Osteoblast (primary cell): ENCODE measurements around the gene TMEM185B. TPM values are rescaled to one million over a fixed set of nuclear protein-coding genes. Genes with fewer than 3 reads are reported as not detected.
A peak's percentile ranks its signal among the peaks of the same experiment; 100 is the strongest.

Experiments
- DNase-seq: peaks from one replicate; pipeline ENCODE4 v3.0.0; 2011; ENCODE audit warnings: low spot score, mixed read lengths; ENCODE audit not compliant: insufficient read length; ENCODE audit errors: missing footprints
- H2AFZ ChIP-seq: 2 replicates; pipeline ENCODE4 v1.6.0; 2011; ENCODE audit warnings: mild to moderate bottlenecking, low read length
- H3K27ac ChIP-seq: 2 replicates; pipeline ENCODE4 v1.5.1; 2011; ENCODE audit warnings: mild to moderate bottlenecking, low read depth, low read length, moderate library complexity
- H3K27me3 ChIP-seq: 2 replicates; pipeline ENCODE4 v1.6.0; 2012; ENCODE audit warnings: mild to moderate bottlenecking, control low read depth, inconsistent platforms, low read length, moderate library complexity; ENCODE audit not compliant: insufficient read depth
- H3K36me3 ChIP-seq: 2 replicates; pipeline ENCODE4 v1.5.1; 2011; ENCODE audit warnings: mild to moderate bottlenecking, low read length, control low read depth, moderate library complexity; ENCODE audit not compliant: insufficient read depth
- H3K4me1 ChIP-seq: 2 replicates; pipeline ENCODE4 v1.5.1; 2011; ENCODE audit warnings: mild to moderate bottlenecking, low read length, control low read depth, moderate library complexity; ENCODE audit not compliant: insufficient read depth
- H3K4me2 ChIP-seq: 2 replicates; pipeline ENCODE4 v1.6.0; 2011; ENCODE audit warnings: mild to moderate bottlenecking, low read length; ENCODE audit not compliant: insufficient read depth
- H3K4me3 ChIP-seq: fragments of 200-600 bp; sonication (generic); 3 replicates; pipeline ENCODE4 v1.5.1; 2012; ENCODE audit warnings: mild to moderate bottlenecking, low read length, inconsistent platforms; ENCODE audit not compliant: insufficient read depth
- H3K79me2 ChIP-seq: 2 replicates; pipeline ENCODE4 v1.6.0; 2012; ENCODE audit warnings: mild to moderate bottlenecking, low read length, control low read depth, inconsistent platforms; ENCODE audit not compliant: insufficient read depth
- H3K9me3 ChIP-seq: 2 replicates; pipeline ENCODE4 v1.5.1; 2011; ENCODE audit warnings: low read depth, low read length, control low read depth
- H4K20me1 ChIP-seq: 2 replicates; pipeline ENCODE4 v1.6.0; 2012; ENCODE audit warnings: mild to moderate bottlenecking, low read length, control low read depth; ENCODE audit not compliant: insufficient read depth
- total RNA-seq: library from RNA; depleted of rRNA; stranded (reverse); fragments of >200 nt; gene quantifications from 2 replicates; pipeline ENCODE4 v1.2.3, GENCODE V29; 2012
- TF ChIP-seq, protein P1 (sequence below): IDR thresholded peaks from 2 replicates; pipeline ENCODE4 v1.5.1; 2011; ENCODE audit warnings: mild to moderate bottlenecking, low read depth, low read length, moderate library complexity; ENCODE audit errors: extremely low read depth

Gene TMEM185B
- total RNA-seq, 1 donor = 46.7 TPM

GRCh38 chr2:120269076-120269744, 46.0 kb upstream of the TMEM185B start:
- H3K27ac ChIP-seq = no peak overlapping the region
- no peak for DNase-seq
- H3K79me2 ChIP-seq = peaks cover 98% of the 10 kb centered on the region
- peaks cover 5% of the 10 kb centered on the region for H3K36me3 ChIP-seq
- peaks cover 54% of the 10 kb centered on the region for H4K20me1 ChIP-seq
- TF ChIP-seq, protein P1, sequence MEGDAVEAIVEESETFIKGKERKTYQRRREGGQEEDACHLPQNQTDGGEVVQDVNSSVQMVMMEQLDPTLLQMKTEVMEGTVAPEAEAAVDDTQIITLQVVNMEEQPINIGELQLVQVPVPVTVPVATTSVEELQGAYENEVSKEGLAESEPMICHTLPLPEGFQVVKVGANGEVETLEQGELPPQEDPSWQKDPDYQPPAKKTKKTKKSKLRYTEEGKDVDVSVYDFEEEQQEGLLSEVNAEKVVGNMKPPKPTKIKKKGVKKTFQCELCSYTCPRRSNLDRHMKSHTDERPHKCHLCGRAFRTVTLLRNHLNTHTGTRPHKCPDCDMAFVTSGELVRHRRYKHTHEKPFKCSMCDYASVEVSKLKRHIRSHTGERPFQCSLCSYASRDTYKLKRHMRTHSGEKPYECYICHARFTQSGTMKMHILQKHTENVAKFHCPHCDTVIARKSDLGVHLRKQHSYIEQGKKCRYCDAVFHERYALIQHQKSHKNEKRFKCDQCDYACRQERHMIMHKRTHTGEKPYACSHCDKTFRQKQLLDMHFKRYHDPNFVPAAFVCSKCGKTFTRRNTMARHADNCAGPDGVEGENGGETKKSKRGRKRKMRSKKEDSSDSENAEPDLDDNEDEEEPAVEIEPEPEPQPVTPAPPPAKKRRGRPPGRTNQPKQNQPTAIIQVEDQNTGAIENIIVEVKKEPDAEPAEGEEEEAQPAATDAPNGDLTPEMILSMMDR = no peak
- H3K9me3 ChIP-seq = no peaks in the 10 kb centered on the region
- no peak overlapping the region for H3K4me3 ChIP-seq
- no peaks in the 10 kb centered on the region for H3K27me3 ChIP-seq
- H2AFZ ChIP-seq = no peak overlapping the region
- H3K4me1 ChIP-seq = peaks cover 3% of the 10 kb centered on the region
- H3K4me2 ChIP-seq = no peak overlapping the region

- Histone ChIP-seq H3K27ac (no peak overlapping the region), H3K4me3 (no peak overlapping the region), H3K4me2 (no peak overlapping the region), H2AFZ (no peak overlapping the region), H3K4me1 (peaks cover 3% of the 10 kb centered on the region), H3K27me3 (no peaks in the 10 kb centered on the region), H4K20me1 (peaks cover 44% of the 10 kb centered on the region), H3K9me3 (no peaks in the 10 kb centered on the region), H3K79me2 (peaks cover 94% of the 10 kb centered on the region), H3K36me3 (peaks cover 5% of the 10 kb centered on the region)
- TF ChIP-seq, protein P1 = no peak
- DNase-seq = no peak
These were observed 44.1 kb upstream of the TMEM185B start for GRCh38 chr2:120267348-120267747.

- Histone ChIP-seq H3K4me2 (no peak overlapping the region), H3K27me3 (no peaks in the 10 kb centered on the region), H4K20me1 (peaks cover 49% of the 10 kb centered on the region), H3K79me2 (peaks cover 94% of the 10 kb centered on the region), H3K27ac (no peak overlapping the region), H3K36me3 (peaks cover 5% of the 10 kb centered on the region), H2AFZ (no peak overlapping the region), H3K4me1 (peaks cover 3% of the 10 kb centered on the region), H3K9me3 (no peaks in the 10 kb centered on the region), H3K4me3 (no peak overlapping the region)
- no peak for DNase-seq
- TF ChIP-seq, protein P1 = no peak
These were observed 41.8 kb upstream of the TMEM185B start for GRCh38 chr2:120265006-120265405.

- Histone ChIP-seq H3K36me3 (no peaks in the 10 kb centered on the region), H3K27ac (no peak overlapping the region), H3K4me2 (no peak overlapping the region), H3K4me3 (no peak overlapping the region), H4K20me1 (peaks cover 52% of the 10 kb centered on the region), H2AFZ (no peak overlapping the region), H3K4me1 (peaks cover 3% of the 10 kb centered on the region), H3K79me2 (peaks cover 83% of the 10 kb centered on the region), H3K27me3 (no peaks in the 10 kb centered on the region), H3K9me3 (no peaks in the 10 kb centered on the region)
- peak; percentile 84 for DNase-seq
- TF ChIP-seq, protein P1 = no peak
These were observed 39.7 kb upstream of the TMEM185B start for GRCh38 chr2:120262761-120263428.
